NCI-H146 treated with DMSO at 0.1 percent for 48 hours (cell line): ENCODE results near the gene STX11.

Source experiments
- DNase-seq: peaks from one replicate; lab custom pipeline; 2025; ENCODE audit not compliant: unreplicated experiment; lab: John Stamatoyannopoulos, UW

STX11 gene

DNA sequence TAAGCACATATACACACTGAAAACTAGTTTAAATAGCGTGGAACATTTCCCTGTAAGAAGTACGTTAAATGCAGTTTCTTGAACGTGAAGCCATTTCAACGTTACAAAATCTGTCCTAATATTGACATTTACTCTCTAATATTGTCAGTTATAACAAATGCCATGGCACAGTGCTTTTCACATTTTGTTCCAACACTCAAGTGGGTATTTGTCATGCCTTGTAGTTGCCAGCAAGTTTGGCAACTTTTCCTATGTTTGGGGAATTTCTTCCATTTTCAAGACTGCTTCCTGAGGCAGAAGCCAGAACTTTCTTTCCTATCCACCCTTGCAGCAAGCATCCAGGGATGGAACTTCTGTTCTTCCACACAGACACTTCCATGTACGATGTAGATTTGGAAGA, 63.0 kb downstream of the STX11 start:
- DNase-seq: no peak

DNA sequence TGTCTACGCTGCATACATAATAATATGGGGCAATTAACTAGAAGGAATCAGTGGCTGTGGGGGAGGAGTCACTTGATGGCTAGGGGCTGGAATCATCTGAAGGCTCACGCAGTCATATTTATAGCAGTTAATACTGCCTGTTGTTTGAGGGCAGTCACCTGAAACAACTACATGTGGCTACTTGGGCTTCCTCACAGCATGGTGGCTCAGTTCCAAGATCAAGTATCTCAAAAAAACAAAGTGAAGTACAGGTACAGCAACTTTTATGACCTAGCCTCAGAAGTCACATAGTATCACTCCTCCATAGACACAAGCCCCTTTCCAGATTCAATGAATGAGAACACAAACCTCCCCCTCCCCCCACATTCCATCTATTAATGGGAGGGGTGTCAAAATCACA, 63.7 kb downstream of the STX11 start:
- no peak for DNase-seq

DNA sequence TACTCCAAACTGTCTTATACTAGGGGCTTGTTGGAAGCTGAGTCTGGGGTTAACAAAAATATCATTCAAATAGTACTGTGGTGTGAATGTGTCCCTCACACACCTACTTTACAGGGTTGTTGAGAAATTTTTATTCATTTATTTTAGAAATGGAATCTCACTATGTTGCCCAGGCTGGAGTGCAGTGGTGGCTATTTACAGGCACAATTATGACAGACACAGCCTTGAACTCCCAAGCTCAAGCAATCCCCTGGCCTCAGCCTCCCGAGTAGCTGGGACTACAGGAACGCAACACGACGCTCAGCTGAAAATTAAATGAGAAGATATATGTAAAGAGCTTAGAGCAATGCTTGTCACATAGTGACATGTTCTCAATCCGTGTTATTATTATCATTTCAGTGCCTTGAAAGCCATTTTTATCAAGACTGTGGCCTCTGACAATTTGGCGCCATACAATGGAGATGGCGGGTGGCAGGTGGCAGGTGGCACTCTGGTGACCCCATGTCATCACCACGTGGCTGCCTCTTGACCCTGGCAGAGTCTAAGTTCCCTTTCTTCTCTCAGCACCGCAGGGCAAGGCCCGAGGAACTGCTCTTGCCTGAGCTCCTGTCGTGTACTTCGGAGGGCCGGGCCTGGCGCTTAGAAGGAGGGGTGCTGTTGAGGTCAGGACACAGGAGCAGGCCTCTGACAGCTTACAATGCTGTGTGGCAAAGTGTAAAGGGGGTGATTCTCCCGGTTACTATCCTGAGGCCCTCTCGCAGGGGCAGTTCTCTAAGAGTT, 64.5 kb downstream of the STX11 start:
- DNase-seq: no peak

DNA sequence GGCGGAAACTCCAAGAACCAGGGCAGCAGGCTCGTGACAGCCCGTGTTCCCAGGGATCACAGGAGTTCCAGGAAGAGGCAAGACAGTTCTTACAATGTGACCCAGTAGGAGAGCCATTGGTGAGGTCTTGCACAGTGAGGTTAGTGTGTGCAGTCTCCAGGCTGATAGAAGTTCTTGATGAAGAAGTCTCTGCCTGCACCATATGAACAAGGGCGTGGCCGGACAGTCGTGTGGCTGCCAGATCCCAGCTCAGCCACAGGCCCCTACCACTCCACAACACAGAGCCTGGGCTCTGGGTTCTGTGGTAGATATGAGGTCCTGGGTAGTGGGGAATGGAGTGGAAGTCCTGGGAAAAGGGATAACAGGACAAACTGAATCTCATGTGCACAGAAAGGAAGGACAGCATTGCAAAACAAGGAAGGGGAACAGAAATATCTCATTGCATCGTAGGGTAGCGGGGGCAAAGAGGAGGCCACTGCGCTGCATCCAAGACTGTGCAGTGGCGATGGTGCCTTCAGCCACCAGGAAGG, 65.2 kb downstream of the STX11 start:
- no peak for DNase-seq

DNA sequence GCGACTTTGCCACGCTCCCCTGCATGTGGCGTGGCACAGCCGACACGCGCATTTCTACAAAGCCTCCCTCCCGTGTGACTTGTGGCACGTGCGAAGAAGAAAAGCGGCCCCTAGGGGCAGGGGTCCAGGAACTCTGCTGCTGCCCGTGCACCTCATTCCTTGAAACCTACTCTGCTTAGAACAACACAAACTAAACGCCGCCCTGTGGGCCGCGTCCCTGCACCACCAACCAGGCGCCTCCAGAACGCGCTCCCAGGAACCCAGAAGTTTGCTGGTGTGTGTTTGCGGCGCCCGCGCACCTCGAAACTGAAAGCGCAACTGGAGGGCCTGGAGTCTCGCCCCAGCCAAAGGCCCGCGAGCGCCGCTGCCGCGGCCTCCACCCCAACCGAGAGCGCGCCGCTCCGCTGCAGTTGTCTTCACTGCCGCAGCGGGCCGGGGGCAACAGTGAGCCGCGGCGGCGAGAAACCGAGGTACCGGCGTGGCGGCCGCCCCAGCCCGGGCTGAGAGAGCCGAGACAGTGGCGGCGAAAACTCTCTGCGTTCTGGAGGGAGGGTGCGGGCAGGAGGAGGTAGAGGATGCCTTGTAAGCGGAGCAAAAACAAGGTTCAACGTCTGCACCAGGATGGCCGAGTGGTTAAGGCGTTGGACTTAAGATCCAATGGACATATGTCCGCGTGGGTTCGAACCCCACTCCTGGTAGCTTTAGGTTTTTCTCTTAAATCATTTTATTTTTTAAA, 65.8 kb downstream of the STX11 start:
- peak; percentile 89 for DNase-seq

DNA sequence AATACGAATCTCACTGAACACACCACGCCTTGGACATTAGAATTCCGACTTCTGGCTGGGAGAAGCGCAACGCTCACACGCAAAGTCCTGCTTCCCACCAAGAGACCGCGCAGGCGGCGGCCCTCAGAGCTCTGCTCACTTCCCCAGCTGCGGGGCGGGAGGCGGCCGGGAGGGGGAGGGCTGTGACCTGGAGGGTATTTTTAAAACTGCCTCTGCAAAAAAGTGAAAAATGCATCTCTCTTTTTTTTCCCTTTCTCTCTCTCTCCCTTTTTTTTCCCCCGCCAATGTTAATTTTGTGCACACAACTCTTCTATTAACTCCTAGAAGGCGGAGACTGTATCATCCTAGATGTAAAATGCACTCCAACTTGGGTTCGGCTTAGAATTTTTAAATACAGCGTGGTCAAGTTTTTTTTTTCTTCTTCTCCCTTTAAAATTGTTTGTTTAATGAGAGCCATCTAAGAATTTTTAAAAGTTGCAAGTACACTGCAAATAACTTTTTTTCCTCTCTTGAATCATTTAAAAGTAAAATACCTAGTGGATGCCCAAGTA, 66.4 kb downstream of the STX11 start:
- no peak for DNase-seq

DNA sequence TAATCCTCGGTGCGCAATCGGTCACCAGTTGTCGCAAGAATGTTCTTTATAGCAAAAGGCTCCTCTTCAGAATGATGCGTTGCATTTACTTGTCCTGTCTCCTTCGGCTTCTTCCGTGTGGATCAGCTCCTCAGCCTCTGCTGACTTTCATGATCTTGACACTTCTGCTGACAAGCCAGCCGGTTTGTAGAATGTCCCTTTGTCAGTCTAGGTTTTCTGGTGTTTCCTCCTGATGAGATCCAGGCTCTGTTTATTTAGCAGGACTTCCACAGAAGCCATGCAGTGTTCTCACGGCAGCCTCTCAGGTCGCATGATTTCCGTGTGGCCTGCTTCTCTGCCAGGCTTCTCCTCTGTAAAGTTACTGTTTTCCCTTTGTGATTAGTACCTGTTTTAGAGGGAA, 66.9 kb downstream of the STX11 start:
- DNase-seq: no peak

DNA sequence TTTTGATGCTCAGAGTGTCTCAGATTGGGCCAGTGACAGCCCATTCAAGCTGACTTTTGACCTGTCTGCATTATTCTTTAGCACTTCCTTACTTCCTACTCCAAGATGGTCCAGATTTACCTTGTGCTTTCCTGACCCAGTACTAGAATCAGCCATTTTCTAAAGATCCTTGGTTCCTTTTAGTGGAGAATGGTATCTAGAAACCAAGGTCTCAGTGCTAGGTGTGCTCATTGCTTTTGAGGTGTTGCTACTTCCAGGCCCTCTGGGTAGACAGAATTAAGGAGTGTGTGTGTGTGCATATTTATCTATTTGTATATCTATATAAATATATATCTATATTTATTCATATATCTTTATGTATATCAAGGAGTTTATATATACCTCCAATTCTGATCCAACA, 67.5 kb downstream of the STX11 start:
- DNase-seq: no peak

DNA sequence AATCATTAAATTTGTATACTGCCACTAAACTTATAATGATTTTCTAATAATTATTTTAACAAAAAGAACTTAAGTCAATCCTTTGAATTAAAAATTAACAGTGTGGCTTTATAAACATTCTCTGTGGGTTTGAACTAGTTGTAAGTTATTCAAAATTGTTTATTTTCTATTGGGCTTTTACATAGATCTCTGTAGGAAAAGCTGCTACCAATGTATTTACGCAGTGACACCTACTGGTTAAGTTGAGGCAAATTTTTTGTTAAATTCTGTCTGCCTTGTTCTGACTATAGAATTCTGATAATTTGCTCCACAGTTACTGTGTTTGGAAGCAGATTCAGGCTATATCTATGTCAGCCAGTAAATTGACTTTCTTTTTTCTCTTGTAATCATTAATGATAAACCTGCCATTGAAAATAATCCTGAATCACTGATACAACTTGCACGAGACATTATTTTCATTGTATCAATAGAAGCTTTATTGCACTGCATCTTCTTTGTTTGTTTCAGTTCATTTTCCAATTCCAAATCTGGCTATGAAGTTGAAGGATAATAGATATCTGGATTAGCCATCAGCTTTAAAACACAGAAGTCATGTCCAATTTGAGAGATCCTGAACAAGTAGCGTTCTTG, 68.9 kb downstream of the STX11 start:
- DNase-seq: peak; percentile 32

DNA sequence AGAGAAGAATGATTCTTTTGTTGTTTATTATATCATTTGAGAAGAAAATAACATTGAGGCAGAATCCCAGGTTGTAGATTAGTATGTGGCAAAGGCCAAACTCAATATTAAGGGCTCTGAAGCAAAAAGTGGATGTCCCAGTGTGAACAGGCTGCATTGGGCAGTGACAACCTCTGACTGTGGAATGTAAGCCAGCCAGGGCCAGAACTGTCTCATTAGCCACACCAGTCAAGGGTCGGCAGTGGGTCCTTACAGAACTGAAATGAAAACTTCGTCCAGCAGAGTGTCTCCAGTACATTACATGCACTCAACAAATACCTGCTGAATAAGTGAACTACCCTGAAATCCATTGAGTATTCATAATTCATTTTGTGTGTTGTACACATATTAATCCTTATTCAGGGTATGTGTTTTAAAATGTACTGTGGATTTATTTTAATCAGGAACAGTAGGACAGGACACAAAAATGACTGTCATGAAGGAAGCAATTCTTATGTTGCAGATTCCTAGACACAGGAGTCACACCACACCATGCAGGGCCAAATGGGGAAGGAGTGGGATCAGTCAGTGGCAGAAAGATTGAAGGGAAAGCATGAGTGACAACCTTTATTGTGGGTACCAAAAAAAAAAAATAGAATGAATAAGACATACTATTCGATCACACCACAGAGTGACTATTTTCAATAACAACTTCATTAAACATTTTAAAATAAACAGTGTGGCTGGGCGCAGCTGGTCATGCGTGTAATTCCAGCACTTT, 69.9 kb downstream of the STX11 start:
- no peak for DNase-seq

GRCh38 chr6:144223686-144224085, 73.4 kb downstream of the STX11 start:
- DNase-seq: no peak

DNA sequence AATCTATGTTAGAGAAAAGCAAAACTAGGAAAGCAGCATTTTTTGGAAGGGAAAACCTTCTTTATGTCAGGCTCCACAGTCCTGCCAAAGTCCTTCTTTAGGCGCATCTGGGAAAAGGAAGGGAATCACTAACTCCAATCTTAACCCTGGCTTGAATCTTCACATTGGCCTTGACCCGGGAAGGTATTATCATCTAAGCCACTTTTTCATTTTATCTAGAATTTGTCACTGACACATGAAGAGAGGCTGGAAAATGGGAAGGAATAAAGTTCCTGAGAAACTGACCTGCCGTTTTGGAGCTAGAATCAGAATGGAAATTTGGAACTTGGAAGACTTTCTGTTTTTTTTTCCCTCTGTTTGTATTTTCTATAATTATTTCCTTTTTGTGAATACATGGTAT, 81.4 kb downstream of the STX11 start:
- no peak for DNase-seq

DNA sequence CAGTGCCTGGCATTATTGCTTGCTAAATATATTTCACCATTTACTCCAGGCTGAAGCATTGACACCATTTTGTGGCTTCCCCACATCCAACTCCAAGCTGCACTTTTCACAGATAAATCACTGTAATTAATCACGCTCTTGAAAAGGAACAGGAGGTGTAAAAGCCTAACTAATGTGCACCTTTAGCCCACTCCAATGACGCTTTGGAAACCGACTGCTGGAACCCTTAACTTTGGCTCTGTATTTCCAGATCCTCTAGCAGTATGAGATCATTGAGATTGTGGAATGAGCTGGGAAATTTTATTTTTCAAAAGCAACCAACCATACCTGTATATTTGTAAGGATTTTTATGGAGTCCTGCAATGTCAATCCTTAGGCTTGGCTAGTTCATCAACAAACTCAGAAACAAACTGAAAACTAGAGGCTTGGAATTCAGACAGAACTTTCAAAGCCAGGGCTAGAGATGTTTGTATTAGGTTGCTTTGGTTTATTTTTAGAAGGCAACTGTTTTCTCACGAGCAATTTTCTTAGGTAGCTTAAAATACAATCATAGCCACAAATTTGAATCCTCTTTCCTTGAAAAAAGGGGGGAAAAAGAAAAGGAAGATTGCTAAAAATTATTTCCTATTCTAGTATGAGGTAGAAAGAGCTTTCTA, 82.0 kb downstream of the STX11 start:
- DNase-seq: no peak

DNA sequence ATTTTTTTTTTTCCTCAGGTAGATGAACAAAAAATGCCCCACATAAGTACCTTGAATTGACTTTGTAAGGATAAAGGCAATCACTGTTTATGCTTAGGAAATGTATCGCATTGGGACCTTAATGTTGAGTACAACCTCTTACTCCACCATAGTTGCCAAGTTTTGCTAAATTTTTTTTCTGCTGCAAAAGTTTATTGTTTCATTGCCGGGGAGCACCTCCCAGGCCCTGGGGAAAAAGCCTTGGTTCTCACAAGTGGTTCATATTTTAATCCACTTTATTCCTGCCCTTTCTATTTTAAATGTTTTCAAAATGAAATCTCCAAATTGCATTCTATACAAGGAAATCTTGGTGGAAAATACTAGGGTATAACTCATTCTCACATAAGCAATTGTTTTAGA, 82.5 kb downstream of the STX11 start:
- DNase-seq: no peak

DNA sequence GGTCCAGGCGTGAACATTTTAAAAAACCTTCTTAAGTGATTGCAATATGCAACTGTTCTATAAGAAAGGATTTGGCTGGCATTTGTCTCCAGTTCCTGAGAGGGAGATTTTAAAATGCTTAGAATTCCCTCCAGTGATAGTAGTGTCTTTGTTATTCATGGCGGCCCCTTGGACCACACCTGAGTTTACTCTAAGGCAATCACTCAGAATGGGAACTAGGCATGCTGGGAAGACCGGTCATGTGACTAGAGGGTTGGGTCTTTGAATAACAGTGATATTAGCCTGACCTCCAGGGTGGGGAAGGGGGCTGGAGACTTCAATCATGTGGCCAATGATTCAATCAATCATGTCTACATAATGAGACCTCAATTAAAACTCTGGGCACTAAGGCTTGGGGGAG, 84.1 kb downstream of the STX11 start:
- no peak for DNase-seq

GRCh38 chr6:144234935-144235334, 84.6 kb downstream of the STX11 start:
- no peak for DNase-seq
